Stimulated activated CD4-positive, alpha-beta T cell treated with anti-CD3 and anti-CD28 coated beads, Interleukin-2, amount 100 ng/mL, for 24 hours (primary cell): ENCODE data around the gene DHRS9.
"Not testable (repeated sequence)": the region's sequence is repeated elsewhere in the genome, so short reads cannot be mapped to it uniquely, and the experiment has no call there.

ENCODE experiments used
- DNase-seq, 2 donors: peaks; one replicate each; pipeline ENCODE4 v3.0.0-alpha.2; 2020

The DHRS9 gene

DNA sequence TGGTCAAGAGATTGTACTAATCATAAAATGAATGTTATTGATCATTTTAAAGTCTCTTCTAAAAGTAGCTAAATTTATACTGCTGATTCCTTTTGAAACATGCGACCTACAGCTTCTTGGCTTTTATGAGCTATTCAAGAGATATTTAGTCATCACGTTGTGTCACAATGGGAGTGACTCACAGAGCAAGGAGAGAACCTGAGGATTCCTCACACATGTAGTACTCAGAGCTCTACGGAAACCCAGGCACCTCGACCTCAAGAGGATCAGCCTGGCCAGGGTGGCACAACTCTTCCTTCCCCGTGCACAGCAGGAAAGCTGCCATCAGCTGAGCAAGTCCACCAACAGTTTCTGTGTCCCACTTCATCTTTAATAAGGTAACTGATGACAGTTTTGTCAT is at the start of gene DHRS9:
DHRS9 (plus strand) TSS at position 223 of the 400 bp plus-strand sequence. CDS start 12,019 bp downstream, outside the sequence.
- DNase-seq: peak; percentile 23 to 40

DNA sequence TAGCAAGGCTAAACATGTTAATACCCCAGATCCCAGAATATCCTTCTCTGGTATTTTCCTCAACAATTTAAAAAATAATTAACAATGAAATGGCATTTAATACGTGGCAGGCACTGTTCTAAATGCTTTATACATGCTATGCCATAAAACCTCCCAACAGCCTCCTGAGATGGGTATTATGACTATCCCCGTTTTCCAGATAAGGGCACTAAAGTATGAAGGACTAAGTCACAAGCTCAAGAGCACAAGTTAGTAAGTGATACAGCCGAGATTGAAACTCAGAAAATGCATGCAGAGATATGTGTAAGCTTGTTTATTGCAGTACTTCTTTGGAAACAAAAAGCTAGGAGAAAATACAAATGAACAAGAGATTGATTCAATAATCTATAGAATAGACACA is 46.2 kb upstream of the DHRS9 start:
- DNase-seq: no peak

DNA sequence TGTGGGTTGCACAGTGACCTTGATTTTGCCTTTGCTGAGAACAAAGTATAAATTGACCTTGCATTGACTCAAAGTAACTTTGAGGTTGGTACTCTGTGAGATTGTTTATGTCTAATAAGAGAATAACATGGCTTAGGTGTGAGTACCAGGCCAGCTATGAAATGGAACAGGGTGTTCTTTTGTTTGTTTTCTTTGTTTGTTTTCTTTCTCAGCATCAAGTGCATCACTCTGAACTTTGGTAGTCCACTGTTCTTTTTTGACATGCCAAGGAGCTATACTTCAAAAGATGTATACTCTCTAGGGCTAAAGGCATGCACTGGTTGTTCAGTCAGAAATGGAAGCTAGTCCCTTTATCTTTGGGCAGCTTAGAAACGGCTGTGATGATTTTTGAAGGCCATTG is 43.3 kb upstream of the DHRS9 start:
- no peak for DNase-seq

DNA sequence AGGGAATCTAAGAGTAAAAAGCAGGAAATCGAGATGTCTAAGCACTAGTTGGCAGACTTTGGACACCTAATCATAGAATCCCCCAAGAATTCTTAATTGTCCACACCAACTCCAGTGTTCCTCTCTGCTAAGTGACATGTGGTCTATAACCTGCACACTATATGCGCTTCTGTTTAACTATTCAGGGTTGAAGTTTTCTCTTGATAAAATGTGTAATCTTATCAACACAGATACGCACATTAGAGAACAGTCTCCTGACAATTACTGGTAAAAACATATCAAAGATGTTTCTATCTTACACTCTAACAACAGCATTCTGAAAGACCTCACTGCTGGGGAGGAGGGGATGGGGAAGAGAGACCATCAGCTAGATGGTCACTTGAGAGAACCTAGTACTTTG is 42.1 kb upstream of the DHRS9 start:
- DNase-seq: no peak

DNA sequence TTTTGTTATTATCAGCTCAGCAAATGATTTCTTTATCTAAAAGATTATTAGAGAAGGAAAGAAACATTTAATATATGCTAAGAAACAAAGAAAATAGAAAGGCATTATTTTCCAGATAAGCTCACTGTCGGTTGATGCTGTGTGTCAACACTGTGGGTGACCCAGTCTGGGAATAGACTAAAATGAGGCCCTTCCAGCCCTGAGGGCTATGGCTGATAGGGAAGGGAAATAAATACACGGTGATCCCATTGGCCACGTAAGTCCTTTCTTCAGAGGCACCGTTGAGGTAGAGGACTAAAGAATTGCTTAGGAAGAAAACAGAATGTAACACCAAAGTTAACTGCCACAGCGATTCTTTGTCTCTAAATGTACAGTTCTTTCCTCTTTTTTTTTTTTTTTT is 40.0 kb upstream of the DHRS9 start:
- DNase-seq: no peak

DNA sequence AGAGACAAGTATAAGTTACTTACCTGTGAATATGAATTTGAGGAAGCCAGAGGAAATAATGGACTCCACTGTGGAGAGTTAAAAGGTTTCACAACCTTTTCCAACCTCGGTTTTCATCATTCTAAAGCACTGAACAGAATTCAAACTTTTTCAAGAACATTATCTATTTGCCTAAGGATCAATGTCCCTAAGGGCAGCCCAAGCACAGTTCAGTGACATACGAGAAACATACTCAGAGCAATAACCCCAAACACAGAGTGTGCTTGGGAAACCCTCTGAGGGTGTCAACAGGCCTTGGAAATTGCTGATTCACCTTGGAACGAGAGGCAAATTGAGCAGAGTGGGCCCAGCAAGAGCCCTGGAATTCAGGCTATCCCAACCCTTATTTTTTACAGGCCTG is 38.2 kb upstream of the DHRS9 start, which contains the start of gene ABCB11:
ABCB11 (minus strand) TSS at position 123 of the 400 bp plus-strand sequence. CDS start 13,199 bp downstream, outside the sequence.
- DNase-seq: no peak

DNA sequence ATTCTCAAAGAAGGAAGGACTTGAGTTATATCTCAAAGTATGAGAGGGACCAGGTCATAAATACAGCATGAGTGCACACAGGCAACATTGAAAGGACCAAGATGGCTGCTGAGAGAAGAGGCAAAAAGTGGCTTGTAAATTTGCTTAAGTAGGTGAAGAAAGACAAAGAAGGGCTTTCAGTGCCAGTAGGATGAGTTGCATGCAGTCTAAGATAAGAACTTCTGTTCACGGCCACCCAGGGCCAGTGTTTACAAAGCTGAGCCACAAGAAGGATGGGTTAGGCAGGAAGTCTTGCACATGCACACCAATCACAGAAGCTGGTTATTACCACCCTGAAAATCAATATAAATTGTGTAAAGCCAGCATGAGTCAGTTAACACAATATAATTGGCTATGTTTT is 35.1 kb upstream of the DHRS9 start:
- DNase-seq: no peak

DNA sequence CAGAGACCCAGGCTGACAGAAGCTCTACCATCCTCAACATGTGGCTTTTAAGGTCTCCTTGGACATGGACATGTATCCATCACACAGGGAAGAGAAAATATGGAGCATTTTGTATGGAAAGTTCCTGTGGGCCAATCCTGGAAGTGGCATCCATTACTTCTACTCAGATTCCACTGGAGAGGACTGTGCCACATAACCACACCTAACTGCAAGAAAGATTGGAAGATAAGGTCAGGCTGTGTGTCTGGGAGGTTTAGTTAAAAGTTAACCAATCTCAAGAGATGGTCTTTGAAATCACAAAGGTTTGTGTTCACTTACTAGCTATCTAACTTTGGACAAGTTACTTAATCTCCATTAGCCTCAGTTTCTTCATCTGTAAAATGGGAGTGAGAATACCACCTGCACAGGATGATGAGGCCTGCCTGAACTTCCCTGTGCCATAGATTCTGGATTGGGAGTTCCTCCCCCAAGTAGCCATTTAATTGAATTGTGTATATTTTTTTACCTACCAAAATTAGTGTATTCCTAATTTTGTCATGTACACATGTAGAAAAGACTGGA is 34.3 kb upstream of the DHRS9 start:
- no peak for DNase-seq

DNA sequence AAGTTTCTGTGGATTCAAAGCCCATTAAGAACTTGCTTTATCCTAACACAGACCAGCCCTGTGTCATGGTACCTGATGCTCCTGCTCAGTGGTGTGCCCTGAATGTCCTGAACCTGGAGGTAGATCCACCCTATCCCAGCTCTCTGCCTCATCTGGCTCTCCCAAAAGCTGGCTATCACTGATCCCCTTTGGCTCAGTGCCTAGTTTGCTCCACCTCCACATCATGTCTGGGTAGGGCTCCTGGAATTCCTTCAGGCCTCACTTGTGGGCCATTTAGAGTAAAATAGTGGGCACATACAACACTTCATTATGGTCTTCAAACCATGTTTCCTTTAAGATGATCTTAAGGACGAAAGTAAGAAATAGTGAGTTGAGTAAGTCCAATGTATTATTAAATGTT is 33.5 kb upstream of the DHRS9 start:
- DNase-seq: no peak

DNA sequence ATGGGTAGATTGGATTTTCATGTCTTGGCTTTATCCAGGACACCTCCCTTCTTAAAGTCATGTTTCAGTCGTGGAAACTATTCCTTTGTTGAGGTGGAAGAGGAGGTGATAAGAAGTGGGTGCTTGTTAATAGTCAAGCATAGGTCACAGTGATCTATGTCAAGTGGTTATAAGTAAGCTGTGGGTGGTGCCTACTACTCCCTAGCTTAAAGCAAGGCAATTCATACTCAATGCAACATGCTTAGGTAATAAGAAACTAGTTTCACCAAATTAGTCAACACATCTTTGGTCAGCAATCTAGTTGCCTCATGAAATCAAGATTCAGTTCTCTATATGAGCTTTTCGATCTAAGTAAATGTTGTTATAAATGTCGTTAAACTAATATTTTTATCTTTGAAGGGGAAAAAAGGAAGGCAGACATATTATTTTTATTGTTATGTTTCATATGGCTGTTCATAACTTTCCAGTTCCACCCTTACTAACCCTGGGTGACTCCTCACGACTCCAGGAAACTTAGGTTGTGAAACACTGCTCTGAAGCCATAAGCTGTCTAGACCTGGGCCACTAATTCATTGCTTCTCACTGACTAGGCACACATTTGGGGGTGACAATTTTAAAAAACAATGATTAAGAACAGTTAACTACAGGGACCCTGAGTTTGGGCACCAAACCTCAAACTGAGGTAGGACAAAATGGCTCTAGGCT is 32.5 kb upstream of the DHRS9 start:
- DNase-seq: no peak

DNA sequence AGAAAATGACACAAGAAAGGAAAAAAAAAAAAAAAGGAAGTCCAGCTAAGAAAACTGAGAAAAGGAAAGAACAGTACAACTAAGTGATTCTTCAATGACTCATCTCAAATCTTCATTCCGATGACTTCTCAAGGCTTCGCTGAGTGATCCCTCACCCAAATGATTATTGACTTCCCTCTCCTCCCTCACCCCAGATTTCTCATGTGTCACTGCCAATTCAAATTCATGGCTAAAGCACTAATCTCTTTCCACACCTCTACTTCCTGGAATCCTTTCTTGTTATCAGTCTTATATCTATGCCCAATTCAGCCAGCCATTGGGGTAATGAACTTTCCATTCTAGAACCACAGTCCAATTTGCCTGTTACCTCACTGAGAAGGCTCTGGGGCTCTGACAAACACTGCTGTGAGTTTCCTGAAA is 31.0 kb upstream of the DHRS9 start:
- no peak for DNase-seq

DNA sequence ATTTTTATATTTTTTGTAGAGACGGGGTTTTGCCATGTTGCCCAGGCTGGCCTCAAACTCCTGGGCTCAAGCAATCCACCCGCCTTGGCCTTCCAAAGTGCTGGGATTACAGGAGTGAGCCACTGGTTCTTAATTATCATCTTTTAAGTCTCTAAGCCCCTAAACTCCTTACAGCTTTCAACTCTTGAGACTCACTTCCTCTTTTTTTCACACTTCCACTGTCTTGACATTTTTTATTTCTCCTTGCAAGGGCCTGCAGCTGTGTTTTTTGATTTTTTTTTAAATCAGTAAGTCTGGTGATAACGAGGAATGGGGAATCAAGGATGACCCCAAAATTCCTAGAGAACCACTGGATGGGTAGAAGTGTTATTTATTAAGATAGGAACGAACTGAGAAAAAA is 29.7 kb upstream of the DHRS9 start:
- no peak for DNase-seq

DNA sequence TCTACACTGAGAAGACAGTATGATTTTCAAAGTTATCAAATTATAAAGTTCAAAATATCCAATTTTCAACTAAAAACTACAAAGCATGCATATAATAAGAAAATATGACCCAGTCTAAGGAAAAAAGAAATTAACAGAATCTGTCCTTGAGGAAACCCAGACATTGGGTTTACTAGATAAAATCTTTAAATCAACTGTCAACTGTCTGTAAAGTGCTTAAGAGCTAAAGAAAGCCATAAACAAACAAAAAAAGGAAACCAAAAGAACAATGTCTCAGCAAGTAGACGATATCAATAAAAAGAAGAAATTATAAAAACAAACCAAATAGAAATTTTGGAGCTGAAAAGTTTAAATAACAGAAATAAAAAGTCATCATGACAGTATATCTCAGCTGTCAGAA is 27.8 kb upstream of the DHRS9 start:
- no peak for DNase-seq

DNA sequence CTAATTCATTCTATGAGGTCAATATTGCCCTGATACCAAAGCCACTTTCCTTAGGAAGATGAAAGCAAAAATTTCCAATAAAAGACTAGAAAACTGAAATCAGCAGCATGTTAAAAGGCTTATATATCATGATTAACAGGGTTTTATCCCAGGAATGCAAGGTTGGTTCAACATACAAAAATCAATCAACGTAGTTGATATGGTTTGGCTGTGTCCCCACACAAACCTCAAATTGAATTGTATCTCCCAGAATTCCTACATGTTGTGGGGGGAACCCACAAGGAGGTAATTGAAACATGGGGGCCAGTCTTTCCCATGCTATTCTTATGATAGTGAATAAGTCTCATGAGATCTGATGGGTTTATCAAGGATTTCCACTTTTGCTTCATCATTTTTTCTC is 26.5 kb upstream of the DHRS9 start:
- no peak for DNase-seq

DNA sequence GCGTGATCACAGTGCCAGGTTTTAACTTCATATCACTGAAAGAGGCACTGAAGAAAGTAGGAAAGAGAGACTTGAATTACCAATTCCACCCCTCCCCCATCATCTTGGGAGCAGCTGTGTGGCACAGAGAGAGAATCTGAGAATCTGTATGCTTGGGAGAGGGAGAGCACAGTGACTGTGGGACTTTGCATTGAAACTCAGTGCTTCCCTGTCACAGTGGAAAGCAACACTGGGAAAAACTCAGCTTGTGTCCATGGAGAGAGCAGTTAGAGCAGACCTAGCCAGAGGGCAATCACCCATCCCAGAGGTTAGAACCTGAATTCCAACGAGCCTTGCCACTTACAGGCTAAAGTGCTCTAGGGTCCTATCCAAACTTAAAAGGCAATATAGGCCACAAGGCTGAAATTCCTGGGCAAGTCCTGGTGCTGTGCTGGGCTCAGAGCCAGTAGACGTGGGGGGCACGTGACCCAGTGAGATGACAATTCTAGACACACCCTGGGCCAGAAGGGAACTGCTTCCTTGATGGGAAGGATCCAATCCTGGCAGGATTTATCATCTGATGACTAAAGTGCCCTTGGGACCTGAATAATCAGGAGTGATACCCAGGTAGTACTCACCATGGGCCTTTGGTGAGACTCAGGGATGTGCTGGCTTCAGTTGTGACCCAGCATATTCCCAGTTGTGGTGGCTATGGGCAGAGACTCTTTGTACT is 22.8 kb upstream of the DHRS9 start:
- no peak for DNase-seq

DNA sequence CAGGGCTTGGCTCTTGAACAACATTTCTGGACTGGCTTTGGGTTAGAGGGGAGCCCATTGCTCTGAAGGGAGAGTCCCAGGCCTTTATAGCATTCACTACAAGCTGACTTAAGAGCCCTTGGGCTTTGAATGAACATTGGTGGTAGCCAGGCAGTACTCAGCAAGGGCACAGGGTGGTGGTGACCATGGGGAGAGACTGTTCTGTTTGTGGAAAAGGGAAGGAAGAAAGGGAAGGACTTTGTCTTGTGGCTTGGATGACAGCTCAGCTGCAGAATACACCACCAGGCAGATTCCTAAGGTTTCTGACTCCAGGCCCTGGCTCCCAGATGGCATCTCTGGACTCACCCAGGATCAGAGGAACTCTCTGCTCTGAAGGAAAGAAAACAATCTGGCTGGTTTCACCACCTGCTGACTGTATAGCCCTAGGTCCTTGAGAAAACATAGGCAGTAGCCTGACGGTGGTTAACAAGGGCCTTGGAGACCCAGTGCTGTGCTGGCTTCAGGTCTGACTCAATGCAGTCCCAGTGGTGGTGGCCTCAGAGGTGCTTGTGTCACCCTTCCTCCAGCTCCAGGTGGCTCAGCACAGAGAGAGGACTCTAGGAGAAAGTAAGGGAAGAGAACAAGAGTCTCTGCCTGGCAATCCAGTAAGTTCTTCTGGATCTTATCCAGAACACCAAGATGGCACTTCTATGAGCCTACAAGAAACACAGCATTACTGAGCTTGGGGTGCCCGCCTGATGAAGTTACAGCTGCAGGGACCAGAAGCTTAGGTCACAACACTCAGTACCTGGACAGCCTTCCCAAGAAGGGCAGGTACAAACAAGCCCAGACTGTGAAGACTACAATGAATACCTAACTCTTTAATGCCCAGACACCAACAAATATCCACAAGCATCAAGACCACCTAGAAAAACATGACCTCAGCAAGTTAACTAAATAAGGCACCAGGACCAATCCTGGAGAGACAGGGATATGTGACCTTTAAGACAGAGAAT is 21.8 kb upstream of the DHRS9 start:
- DNase-seq: no peak

DNA sequence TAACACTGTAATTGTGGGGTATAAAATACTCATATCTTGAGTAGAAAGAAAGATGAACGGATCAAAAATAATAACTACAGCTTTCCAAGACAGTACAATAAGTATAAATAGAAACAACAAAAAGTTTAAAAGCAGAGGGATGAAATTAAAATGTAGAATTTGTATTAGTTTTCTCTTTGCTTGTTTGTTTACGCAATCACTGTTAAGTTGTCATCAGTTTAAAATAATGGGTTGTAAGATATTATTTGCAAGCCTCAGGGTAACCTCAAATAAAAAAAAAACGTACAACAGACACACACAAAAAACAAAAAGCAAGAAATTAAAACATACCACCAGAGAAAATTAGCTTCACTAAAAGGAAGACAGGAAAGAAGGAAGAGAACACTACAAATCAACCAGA is 20.2 kb upstream of the DHRS9 start:
- no peak for DNase-seq

DNA sequence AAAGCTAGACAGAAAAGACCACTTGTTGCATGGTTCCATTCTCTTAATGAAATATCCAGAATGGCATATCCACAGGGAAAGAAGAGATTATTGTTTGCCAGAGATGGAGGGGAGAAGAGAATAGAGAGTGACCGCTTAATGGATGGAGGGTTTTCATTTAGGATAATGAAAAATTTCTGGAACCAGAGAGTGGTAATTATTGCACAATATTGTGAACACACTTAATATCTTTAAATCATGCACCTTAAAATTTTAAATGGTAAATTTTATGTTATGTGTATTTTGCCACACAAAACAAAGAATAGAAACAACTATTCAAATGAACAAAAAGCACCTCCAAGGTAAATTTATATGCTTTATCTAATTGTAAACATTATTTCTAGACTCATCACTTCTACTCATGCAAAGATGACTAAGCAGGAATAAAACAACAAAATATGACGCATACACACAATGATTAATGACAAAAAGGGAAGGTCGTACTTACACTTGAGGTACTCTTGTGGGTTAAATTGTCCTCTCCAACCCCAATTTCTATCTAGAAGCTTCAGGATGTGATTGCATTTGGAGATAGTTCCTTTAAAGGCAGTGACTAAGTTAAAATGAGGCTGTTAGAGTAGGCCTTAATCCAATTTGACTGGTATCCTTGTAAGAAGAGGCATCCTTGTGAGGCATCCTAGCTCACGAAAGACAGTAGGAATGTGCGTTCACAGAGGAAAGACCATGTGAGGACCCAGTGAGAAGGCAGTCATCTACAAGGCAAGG is 18.7 kb upstream of the DHRS9 start:
- no peak for DNase-seq

DNA sequence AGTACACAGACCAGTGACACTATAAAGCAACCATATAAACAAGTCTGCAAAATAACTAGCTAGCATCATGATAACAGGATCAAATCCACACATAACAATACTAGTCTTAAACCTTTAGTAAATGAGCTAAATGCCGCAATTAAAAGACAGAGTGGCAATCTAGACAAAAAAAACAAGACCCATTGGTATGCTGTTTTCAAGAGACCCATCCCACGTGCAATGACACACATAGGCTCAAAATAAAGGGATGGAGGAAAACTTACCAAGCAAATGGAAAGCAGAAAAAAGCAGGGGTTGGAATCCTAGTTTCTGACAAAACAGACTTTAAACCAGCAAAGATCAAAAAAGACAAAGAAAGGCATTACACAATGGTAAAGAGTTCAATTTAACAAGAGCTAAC is 14.8 kb upstream of the DHRS9 start:
- not testable (repeated sequence) for DNase-seq

DNA sequence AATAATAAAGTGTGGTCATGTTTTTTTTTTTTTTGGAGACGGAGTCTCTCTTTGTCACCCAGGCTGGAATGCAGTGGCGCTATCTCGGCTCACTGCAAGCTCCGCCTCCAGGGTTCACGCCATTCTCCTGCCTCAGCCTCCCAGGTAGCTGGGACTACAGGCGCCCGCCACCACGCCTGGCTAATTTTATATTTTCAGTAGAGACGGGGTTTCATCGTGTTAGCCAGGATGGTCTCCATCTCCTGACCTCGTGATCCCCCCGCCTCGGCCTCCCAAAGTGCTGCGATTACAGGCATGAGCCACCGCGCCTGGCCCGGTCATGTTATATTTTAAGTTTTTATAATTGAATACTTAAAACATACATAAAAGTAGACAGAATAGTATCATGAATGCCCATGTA is 5.2 kb upstream of the DHRS9 start:
- not testable (repeated sequence) for DNase-seq

DNA sequence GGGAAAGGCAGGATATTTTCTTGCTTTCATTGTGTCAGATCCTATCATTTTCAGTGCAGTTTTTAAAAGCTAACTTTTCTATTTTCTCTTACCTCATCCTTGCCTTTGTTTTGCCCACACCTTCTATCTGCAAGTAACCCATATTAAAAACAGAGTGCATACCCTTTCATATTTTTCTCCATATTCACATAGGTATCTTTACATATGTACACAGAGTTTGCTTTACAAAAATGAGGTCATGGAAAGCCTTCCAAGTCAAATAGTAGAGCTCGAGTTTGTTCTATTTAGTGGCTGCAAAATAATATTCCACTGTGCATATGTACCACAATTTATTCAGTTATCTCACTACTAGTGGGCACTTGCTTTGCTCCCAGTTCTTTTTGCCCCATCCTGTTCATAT is 3.9 kb upstream of the DHRS9 start:
- no peak for DNase-seq

DNA sequence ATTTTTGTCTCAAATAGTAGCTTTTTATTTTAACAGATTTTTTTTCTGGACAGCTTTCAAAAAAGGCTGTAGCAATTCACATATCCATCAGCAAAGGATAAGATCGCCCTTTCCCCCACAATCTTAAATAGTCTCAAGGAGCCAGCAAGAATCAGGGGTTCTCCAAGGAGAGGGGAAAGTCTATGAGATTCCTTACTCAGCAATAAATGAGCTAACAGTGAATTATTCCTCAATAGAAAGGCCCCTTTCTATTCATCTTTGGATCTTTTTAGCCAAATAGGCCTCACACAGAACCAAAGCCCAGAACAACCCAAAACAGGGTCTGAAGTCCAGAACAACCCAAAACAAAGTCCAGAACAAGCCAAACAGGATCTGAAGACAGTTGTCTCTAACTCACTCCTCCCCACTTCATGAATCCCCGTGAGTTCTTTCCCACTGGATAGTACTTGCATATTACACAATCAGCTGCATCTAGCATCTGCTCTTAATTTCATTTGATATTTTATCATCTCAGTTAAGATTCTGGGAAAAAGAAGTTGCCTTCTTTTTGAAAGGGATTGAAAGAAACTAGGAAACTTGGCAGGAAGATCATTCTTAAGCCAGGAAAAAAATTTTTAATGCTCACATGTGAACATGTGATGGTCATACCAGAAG is 3.4 kb upstream of the DHRS9 start:
- no peak for DNase-seq
